GM21619 (cell line): ENCODE results near the gene WTAP.
"Not testable (repeated sequence)": the region's sequence is repeated elsewhere in the genome, so short reads cannot be mapped to it uniquely, and the experiment has no call there.

ENCODE experiments used
- ATAC-seq: cut with Tn5 transposase; IDR thresholded peaks from one replicate; pipeline ENCODE4 v1.9.1; 2021; ENCODE audit not compliant: unreplicated experiment

The WTAP gene

DNA sequence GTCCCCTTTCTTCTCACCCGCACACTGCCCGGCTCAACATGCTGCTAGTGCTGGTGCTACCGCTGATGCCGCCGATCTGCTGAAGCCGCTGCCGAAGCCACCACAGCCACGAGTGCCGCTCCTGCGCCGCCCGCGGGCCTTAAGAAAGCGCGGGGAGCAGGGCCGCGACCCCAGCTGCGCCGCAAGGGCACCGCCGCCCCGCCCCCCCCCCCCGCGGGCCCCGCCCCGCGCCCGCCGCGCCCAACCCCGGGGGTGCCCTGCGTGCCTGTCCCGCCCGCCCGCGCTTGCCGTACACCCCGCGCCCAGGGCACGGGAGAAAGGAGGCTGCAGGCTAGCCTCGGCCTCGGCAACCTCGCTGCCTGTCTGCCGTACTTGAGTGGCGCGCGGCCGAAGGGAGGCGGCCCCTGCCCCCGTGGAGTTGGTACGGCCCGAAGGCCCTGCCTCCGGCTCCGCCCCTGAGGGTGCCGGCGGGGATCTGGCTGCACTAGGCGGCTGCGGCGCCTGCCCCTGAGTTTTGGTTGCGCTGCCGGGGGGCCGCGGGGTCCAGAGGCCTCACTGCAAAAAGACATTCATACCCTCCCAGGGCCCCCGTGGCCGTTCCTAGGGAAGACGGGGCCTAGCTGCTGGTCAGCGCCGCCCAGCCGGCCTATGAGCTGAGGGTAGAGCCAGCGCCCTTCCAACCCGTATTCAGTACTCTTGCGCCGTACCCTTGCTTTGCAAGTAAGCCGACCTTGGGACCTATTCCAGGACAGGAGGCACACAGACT, 34.0 kb upstream of the WTAP start, which contains the start of gene SOD2:
Gene SOD2, minus strand, starts transcription at position 114 of the 766 bp plus-strand sequence. Its CDS starts 74 bp downstream, at position 40.
- ATAC-seq = peak; percentile 71

DNA sequence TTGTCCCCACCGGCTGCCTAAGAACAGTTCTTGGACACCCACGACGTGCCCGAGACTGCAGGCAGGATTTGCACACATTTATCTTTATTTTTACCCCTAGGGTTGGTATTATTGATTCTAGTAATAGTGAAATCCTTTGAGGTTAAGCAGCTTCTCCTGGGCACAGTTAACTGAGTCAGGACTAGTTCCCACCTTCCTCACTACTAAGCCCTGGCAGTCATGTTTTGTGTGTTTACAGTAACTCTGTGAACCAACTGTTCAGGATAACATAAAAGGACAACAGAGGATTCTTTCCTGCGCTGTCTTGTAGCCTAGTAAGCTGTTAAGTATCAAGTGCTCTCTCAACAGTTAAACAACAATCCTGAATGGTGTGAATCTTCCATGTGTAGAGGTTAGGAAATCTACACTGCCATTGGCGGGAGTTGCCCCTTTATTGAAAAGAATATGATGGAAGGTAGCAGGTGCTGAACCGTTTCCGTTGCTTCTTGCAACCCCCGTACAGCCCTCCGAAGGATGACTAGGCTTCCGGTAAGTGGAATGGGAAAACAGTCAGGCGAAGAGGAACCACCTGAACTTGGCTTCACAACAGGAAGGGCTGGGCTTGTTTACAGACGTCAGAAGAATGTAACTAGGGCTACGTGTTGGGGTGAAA, 33.3 kb upstream of the WTAP start:
- ATAC-seq = no peak

DNA sequence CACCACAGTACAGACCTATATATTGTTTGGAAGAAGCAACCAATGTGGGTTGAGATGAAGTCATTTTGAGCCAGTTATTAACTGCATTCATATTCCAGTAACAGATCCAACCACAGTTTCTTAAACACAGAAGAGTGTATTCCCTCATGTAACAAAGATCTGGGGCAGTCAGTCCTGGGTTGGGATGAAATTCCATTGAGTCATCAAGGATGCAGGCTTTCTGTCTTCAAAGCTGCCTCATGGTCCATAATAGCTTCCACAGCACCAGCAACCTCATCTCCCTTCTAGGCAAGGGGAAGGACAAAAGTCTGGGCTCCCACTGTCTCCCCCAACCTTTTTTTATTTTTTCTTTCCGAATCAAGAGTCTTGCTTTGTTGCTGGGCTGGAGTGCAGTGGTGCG, 31.3 kb upstream of the WTAP start:
- ATAC-seq = no peak

DNA sequence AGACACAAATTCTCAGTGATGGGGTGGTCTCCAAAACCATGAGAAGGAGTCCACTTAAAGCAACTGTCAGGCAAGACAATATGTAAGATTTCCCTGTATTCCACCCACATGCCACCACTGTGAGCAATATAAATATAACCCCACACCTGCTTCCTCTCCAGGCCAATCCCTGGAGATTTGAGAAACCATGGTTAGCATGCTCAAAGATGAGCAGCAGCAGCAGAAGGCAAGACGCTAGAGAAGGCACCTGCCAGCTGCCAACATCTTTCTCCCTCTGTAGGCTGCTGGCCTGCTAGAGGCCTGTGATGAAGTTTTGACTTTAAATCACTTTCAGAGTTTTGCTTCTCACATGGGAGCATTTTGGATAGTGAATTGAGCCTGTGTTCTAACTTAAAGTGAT, 26.3 kb upstream of the WTAP start:
- ATAC-seq = no peak

DNA sequence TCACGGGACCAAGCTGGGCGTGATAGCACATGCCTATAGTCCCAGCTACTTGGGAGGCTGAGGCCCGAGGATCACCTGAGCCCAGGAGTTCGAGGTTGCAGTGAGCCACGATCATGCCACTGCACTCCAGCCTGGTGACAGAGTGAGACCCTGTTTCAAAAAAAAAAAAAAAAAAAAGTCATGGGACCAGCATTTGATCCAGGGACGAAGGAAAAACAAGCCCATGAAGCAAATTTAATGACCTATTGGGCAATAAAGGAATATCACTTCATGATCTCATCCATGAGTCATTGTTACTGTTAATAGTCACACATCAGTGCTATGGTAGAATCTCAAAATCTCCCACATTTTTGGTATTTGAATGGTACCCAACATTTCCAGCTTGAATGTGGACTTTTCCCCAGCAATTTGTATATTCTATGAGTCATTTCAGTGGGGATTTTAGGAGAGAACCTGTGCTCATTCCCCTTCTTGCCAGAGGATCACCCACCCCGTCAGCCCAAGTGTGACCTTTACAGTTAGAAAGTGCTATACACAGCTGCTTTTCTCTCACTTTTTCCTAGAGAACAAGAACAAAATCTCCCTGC, 25.8 kb upstream of the WTAP start:
- ATAC-seq = no peak

DNA sequence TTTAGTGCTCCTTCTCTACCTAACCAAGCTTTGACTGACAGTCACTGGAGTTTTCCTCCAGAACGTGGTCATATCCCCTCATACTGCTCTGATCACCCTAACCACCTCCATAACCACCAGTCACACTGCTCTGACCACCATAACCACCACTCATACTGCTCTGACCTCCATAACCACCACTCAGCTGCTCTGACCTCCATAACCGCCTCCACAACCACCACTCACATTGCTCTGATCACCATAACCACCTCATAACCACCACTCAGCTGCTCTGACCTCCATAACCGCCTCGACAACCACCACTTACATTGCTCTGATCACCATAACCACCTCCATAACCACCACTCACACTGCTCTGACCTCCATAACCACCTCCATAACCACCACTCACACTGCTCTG, 16.7 kb upstream of the WTAP start:
- not testable (repeated sequence) for ATAC-seq

DNA sequence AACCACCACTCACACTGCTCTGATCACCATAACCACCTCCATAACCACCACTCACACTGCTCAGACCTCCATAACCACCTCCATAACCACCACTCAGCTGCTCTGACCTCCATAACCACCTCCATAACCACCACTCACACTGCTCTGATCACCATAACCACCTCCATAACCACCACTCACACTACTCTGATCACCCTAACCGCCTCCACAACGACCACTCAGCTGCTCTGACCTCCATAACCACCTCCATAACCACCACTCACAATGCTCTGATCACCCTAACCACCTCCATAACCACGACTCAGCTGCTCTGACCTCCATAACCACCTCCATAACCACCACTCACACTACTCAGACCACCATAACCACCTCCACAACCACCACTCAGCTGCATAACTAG, 14.9 kb upstream of the WTAP start:
- ATAC-seq = not testable (repeated sequence)

DNA sequence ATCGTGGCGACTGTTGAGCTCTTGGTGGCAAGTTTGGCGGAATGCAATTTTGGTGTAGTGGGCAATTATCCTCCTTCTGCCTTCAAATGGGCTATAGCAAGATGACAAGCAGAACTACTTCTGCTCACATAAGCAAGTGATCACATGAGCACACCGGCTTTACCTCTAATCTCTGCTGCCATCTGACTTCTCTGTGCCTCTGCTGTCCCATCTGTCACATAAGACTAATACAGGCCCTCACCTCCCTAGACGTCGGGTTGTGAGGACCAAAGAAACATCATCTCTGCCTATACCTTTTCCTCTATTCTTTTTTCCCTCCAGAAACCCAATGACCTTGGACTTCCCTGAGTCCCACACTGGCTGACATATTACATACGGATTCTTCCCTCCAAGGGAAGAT, 13.3 kb upstream of the WTAP start:
- ATAC-seq = no peak

DNA sequence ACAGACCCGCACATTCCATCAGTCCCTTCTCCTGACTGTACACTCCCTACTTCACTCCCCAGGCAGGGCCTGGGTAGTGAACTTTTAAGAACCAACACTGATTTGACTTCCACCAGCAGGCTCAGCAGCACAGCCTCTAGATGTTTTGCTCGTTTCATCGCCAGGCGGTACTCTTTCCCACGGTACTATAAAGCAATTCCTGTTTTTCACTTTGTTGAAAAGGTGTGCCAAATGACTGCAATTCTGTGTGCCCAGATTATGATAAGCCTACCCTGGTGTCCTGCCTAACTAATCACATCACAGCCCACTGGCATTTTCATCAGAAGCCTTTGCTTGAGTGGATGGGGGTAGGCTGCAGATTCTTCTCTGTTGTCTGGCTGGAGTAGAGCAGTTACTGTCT, 12.9 kb upstream of the WTAP start:
- ATAC-seq = no peak

DNA sequence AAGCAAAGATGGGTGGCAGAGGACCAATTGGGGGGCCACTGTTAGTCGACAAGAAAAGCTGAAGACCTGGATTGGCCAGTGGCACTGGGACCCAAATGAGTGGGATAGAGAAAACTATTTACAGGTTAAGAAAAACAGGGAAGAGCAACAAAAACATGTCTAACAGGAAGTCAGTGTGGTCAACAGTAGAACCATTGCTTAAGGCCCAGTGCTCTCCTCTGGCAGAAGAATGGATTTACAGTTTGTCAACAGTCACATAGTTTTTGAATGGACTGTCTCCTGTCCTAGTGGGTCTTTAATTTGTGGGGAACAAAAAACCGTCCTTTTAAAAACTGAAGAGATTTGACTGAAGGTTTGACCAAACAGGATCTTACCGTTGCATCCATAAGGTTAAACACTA, 12.1 kb upstream of the WTAP start:
- ATAC-seq = no peak

DNA sequence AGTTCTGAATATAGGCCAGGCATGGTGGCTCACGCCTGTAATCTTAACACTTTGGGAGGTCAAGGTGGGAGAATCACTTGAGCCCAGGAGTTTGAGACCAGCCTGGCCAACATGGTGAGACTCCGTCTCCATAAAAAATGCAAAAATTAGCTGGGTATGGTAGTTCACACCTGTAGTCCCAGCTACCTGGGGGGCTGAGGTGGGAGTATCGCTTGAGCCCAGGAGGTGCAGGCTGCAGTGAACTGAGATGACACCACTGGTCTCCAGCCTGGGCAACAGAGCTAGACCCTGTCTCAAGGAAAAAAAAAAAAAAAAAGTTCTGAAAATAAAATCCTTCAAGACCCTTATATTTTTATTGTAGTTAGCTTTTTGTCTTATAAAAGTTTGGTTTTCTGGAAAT, 11.7 kb upstream of the WTAP start:
- ATAC-seq = no peak

DNA sequence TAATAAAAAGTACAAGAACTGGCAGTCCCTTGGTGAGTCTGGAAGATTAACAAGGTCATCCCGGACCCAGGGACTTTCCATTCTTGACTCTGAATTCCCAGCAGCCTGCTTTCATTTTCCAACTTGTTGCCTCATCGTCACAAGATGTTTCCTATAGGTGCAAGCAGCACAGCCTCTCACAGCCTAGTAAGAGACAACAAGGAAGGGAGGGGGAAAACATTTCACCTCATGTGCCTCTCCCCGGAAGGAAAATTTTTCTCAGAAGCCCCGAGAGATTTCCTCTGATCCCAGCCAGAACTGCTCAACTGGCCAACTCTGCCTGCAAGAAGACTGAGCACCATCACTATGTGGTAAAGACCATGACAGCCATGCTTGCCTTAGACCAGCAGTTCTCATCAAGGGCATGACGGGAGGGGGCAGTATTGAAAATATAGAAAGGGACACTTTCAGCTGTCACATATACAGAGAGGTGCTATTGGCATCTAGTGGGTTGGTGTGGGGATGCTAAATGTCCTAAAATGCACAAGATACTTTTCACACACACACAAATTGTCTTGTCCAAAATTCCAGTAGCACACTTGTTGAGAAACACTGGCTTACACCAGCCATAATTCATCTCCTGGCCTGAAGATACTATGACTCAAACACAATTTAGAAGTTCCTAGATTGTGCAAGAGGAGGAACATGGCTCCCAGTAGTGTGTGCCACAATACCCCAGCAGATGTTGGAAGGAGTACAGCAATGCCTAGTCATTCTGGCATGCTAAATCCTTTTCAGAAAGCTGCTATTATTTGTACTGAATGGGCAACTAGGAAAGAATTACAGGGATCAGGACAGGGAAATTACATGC, 10.8 kb upstream of the WTAP start:
- no peak for ATAC-seq

DNA sequence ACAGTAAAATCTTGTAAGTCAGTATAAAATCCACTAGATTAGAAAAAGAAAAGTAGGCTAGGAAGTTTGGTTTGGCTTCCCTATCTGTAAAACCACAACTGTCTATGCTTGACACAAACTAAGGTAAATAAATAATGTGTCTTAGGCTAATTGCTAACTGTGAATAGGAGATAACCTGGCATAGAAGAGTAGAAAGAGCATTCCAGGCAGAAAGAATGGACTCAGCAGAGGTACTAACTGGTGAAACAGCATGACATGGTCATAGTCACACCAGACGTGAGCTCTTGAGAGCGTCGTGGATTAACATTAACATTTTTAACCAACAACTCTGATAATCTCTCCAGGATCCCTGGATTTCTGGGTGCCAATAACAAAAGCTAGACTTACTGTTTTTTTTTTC, 8.7 kb upstream of the WTAP start:
- no peak for ATAC-seq

DNA sequence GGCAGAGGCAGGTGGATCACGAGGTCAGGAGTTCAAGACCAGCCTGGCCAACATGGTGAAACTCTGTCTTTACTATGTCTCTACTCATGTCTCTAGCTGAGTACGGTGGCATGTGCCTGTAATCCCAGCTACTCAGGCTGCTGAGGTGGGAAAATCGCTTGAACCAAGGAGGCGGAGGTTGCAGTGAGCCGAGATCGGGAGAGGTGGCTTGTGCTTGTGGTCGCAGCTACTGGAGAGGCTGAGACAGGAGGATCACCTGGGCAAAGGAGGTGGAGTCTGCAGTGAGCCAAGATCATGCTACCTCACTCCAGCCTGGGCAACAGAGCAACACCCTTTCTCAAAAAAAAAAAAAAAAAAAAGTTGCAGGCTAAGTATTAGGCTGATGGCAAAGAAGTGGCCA, 8.0 kb upstream of the WTAP start:
- no peak for ATAC-seq

DNA sequence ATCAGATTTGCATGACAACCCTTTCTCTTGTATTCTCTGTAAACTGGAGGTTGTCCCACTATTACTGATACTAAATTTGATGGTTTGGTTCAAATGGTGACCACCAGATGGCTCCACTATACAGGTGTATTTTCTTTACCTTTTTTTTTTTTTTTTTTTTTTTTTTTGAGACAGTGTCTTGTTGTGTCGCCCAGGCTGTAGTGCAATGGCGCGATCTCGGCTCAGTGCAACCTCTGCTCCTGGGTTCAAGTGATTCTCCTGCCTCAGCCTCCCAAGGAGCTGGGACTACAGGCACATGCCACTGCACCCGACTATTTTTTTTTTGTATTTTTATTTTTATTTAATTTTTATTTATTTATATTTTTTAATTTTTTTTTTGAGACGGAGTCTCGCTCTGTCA, 6.6 kb upstream of the WTAP start:
- ATAC-seq = peak; percentile 45

DNA sequence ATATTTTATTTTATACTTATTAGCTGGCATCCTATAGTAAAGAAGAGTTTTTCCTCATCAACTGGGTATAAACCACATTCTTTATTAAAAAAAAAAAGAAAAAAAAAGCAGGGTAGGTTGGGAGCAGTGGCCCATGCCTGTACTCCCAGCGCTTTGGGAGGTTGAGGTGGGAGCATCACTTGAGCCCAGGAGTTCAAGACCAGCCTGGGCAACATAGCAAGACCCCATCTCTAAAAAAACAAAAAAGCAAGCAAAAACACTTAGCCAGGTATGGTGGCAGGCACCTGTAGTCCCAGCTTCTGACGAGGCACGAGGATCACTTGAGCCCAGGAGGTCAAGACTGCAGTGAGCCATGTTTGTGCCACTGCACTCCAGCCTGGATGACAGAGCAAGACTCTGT, 5.3 kb upstream of the WTAP start:
- ATAC-seq = not testable (repeated sequence)

DNA sequence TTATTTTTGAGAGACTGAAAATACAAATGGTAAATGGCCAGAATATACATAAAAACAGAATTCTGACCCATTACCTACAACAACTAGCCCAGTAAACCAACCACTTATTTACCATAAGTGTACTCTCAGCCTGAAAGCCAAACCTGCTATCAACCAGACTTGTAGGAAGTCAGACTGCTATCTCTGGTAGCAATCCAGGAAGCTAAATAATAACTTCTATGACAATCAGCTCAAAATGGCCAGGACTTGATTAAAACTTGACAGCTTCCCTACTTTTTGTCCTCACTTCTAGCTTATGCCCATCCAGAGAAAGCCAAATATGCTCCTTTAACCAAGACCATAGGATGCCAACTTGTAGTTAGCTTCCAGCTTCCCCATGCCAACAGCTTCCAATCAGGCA, 4.7 kb upstream of the WTAP start:
- ATAC-seq = no peak

DNA sequence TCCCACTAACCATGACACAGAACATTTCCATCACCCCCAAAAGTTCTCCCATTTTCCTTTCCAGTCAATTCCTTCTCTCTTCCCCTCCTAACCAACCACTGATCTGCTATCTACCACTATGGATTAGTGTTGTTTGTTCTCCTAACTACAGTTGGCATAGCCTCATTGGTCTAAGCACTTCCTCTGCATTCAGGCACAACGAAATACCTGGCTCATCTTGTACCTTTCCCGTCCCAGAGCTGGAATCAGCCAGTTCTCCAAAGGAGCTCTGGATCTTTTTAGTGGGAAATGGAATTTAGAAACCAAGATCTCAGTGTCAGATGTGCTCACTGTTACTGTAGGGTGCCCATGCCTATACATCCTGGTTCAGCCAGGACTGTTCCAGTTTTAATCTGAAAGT, 4.0 kb upstream of the WTAP start:
- no peak for ATAC-seq

DNA sequence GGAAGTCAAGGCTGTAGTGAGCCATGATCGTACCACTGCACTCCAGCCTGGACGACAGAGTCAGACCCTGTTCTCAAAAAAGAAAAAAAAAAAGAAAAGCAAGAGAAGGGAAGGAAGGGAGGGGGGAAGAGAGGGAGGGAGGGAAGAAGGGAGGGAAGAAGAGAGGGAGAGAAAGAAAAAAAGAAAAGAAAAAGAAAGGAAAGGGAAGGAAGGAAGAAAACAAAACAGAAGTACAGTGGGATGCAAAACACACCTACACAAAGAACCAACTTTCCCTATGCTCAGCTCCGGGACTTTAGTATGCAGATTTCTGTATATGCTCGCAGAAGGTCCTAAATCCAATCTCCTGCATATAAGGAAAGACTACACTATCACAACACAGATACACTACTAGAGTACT, 2.5 kb upstream of the WTAP start:
- ATAC-seq = no peak

DNA sequence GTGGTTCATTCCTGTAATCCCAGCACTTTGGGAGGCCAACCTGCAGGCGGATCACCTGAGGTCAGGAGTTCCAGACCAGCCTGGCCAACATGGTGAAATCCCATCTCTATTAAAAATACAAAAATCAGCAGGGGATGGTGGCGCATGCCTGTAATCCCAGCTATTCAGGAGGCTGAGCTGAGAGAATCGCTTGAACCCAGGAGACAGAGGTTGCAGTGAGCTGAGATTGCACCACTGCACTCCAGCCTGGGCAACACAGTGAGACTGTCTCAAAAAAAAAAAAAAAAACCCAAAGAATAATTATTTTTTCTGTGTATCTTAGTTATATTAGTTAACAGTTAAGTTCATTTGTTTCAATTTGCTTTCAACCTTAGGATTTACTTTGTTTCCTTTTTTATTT, 2.1 kb upstream of the WTAP start:
- ATAC-seq = not testable (repeated sequence)

DNA sequence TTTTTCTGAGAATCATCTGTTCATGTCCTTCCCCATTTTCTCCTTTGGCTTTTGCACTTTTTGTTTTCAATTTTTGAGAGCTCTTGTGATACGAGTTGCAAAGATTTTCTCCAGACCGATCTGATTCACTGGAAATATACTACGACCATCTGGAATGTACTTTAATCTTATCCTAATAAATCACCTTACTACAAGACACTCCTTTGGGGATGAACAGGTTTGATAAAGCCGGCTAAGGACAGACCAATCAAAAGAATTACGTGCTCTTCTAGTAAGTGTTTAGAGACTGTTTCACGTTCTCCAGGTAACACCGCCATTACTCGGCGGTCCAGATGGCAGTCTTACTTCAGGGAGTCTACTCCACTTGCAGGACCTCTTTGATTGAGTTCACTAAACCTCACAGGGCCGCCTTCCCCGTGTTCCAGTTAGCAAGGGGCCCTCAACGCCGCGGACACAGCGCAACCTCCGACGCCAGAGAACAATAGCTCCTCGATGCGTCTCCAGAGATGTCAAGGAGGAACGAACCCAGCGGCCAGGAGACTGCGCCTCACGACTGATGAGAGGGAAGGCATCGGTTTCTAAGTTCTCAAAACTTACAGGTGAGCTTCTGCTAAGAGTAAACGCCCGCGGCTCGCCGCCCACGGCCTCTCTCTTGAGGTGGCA, 920 bp upstream of the WTAP start:
- ATAC-seq = peak; percentile 16
